SHP77 treated with DMSO at 0.1 percent for 48 hours (cell line): ENCODE data around the gene BEGAIN.

Experiments
- DNase-seq: peaks from one replicate; lab custom pipeline; 2025; lab: John Stamatoyannopoulos, UW

The BEGAIN gene

GRCh38 chr14:100601064-100601463 lies 13.8 kb upstream of the BEGAIN start:
- no peak for DNase-seq

GRCh38 chr14:100599981-100600380 lies 12.8 kb upstream of the BEGAIN start:
- DNase-seq: no peak

GRCh38 chr14:100594625-100594951 lies 7.4 kb upstream of the BEGAIN start:
- no peak for DNase-seq

- no peak for DNase-seq
These were observed 6.8 kb upstream of the BEGAIN start for GRCh38 chr14:100593751-100594624.

GRCh38 chr14:100592972-100593371 lies 5.8 kb upstream of the BEGAIN start:
- no peak for DNase-seq

- no peak for DNase-seq
These were observed 5.3 kb upstream of the BEGAIN start for GRCh38 chr14:100592461-100592891.

GRCh38 chr14:100591453-100592371 lies 4.5 kb upstream of the BEGAIN start:
- no peak for DNase-seq

GRCh38 chr14:100590726-100591452 lies 3.7 kb upstream of the BEGAIN start:
- no peak for DNase-seq

GRCh38 chr14:100589760-100590469 lies 2.7 kb upstream of the BEGAIN start:
- DNase-seq: no peak

- no peak for DNase-seq
These were observed 2.0 kb upstream of the BEGAIN start for GRCh38 chr14:100589071-100589759.

- no peak for DNase-seq
These were observed 1.5 kb upstream of the BEGAIN start for GRCh38 chr14:100588671-100589070.

GRCh38 chr14:100587763-100588411 lies 670 bp upstream of the BEGAIN start:
- no peak for DNase-seq

GRCh38 chr14:100586403-100587085 lies 673 bp downstream of the BEGAIN start:
- no peak for DNase-seq

- no peak for DNase-seq
These were observed 1.1 kb downstream of the BEGAIN start for GRCh38 chr14:100586153-100586402.

GRCh38 chr14:100585448-100586152 lies 1.6 kb downstream of the BEGAIN start:
- no peak for DNase-seq

GRCh38 chr14:100584056-100585031 lies 2.9 kb downstream of the BEGAIN start:
- DNase-seq: no peak

- DNase-seq: no peak
These were observed 4.0 kb downstream of the BEGAIN start for GRCh38 chr14:100583245-100583644.

- DNase-seq: no peak
These were observed 4.6 kb downstream of the BEGAIN start for GRCh38 chr14:100582496-100583165.
